Suprapubic skin (tissue), 4 donors: ENCODE data around the gene GTF3C2. TPM values are rescaled to one million over a fixed set of nuclear protein-coding genes. Genes with fewer than 3 reads are reported as not detected.

Experiments
- DNase-seq, 2 donors: peaks; one replicate each; pipeline ENCODE4 v3.0.0-alpha.2; 2019; ENCODE audit warnings: low spot score in 2 of 2
- H3K27ac ChIP-seq: fragments of 200-600 bp; sonication (generic); one replicate; pipeline ENCODE4 v1.5.1; 2019
- H3K27me3 ChIP-seq: fragments of 200-600 bp; sonication (generic); one replicate; pipeline ENCODE4 v1.5.1; 2019
- H3K36me3 ChIP-seq: fragments of 200-600 bp; sonication (generic); one replicate; pipeline ENCODE4 v1.5.1; 2019
- H3K4me1 ChIP-seq: fragments of 200-600 bp; sonication (generic); one replicate; pipeline ENCODE4 v1.5.1; 2019
- H3K4me3 ChIP-seq: fragments of 200-600 bp; sonication (generic); one replicate; pipeline ENCODE4 v1.5.1; 2019; ENCODE audit warnings: mild to moderate bottlenecking
- H3K9me3 ChIP-seq: fragments of 200-600 bp; sonication (generic); one replicate; pipeline ENCODE4 v1.5.1; 2019
- CTCF ChIP-seq, 2 donors: fragments of 200-600 bp in 1 of 2; fragments of 450-650 bp in 1 of 2; sonication (generic) in 1 of 2; IDR thresholded peaks; one replicate each; pipeline ENCODE4 v1.5.1; 2016 to 2019; ENCODE audit warnings: antibody characterized with exemption in 2 of 2, mild to moderate bottlenecking in 1 of 2, moderate library complexity in 1 of 2
- EP300 ChIP-seq: sonication (generic); formaldehyde crosslinking; IDR thresholded peaks from one replicate; pipeline ENCODE4 v1.6.1; 2017; ENCODE audit warnings: antibody characterized with exemption
- POLR2A ChIP-seq, 2 donors: fragments of 450-650 bp; IDR thresholded peaks; one replicate each; pipeline ENCODE4 v1.6.1; 2017; ENCODE audit warnings: antibody characterized with exemption in 2 of 2, mild to moderate bottlenecking in 2 of 2, moderate library complexity in 2 of 2
- POLR2AphosphoS5 ChIP-seq, 3 donors: sonication (generic); formaldehyde crosslinking; IDR thresholded peaks; one replicate each; pipeline ENCODE4 v1.6.1; 2017; ENCODE audit warnings: antibody characterized with exemption in 3 of 3
- WGBS: methylation state at CpG from one replicate; pipeline ENCODE4 v1.1.5; 2018; 5-methylcytosine and 5-hydroxymethylcytosine counted together
- total RNA-seq, 4 donors: library from RNA; depleted of rRNA; stranded (reverse); fragments of >200 nt; gene quantifications; one replicate each; pipeline ENCODE4 v1.1.0, GENCODE V29; 2016

GTF3C2 gene
- total RNA-seq, 4 donors from 2014 or later: 53.8 to 160 (median 75.9) TPM

- H3K4me3 ChIP-seq: no peak overlapping the region
- WGBS: 6% methylated on average over 44 of the region's 75 CpGs
- DNase-seq: no peak
Observed at GRCh38 chr2:27307545-27308358, 48.8 kb downstream of the GTF3C2 start.

GRCh38 chr2:27307287-27307544, 49.3 kb downstream of the GTF3C2 start:
- H3K36me3 ChIP-seq: peaks cover 17% of the 10 kb centered on the region
- H3K4me3 ChIP-seq: no peak overlapping the region
- H3K4me1 ChIP-seq: peaks cover 24% of the 10 kb centered on the region
- DNase-seq: no peak
- H3K27ac ChIP-seq: no peak overlapping the region
- H3K9me3 ChIP-seq: no peaks in the 10 kb centered on the region
- no peak for TF ChIP-seq POLR2AphosphoS5 (IDR thresholded peaks at IDR 0.05)
- no peak for TF ChIP-seq POLR2A (IDR thresholded peaks at IDR 0.05)
- TF ChIP-seq EP300: no peak
- no peak for TF ChIP-seq CTCF (IDR thresholded peaks at IDR 0.05)
- H3K27me3 ChIP-seq: peaks cover 46% of the 10 kb centered on the region
- 18% methylated on average over 6 of the region's 14 CpGs for WGBS

More at GRCh38 chr2:27307545-27308358, 48.8 kb downstream of the GTF3C2 start:
- peaks cover 19% of the 10 kb centered on the region for H3K36me3 ChIP-seq
- no peaks in the 10 kb centered on the region for H3K9me3 ChIP-seq
- TF ChIP-seq POLR2A (IDR thresholded peaks at IDR 0.05) (no peak), CTCF (IDR thresholded peaks at IDR 0.05) (no peak), POLR2AphosphoS5 (IDR thresholded peaks at IDR 0.05) (no peak), EP300 (no peak)
- peaks cover 24% of the 10 kb centered on the region for H3K4me1 ChIP-seq
- H3K27ac ChIP-seq: no peak overlapping the region
- peaks cover 46% of the 10 kb centered on the region for H3K27me3 ChIP-seq

- no peak for DNase-seq
- 0% methylated on average over 4 of the region's 51 CpGs for WGBS
- Histone ChIP-seq H3K27ac (no peak overlapping the region), H3K27me3 (peaks cover 46% of the 10 kb centered on the region), H3K4me3 (peak overlapping the region; percentile 18), H3K36me3 (peaks cover 12% of the 10 kb centered on the region), H3K9me3 (no peaks in the 10 kb centered on the region), H3K4me1 (peaks cover 24% of the 10 kb centered on the region)
- TF ChIP-seq EP300 (no peak), POLR2A (IDR thresholded peaks at IDR 0.05) (no peak), POLR2AphosphoS5 (IDR thresholded peaks at IDR 0.05) (no peak), CTCF (IDR thresholded peaks at IDR 0.05) (no peak)
Observed at GRCh38 chr2:27306573-27307286, 49.8 kb downstream of the GTF3C2 start.

- Histone ChIP-seq H3K27me3 (peaks cover 46% of the 10 kb centered on the region), H3K9me3 (no peaks in the 10 kb centered on the region), H3K4me3 (peak overlapping the region; percentile 18), H3K36me3 (peaks cover 7% of the 10 kb centered on the region), H3K4me1 (peaks cover 24% of the 10 kb centered on the region), H3K27ac (no peak overlapping the region)
- TF ChIP-seq CTCF (IDR thresholded peaks at IDR 0.05) (no peak), POLR2A (IDR thresholded peaks at IDR 0.05) (no peak), EP300 (no peak), POLR2AphosphoS5 (IDR thresholded peaks at IDR 0.05) (no peak)
- no peak for DNase-seq
- 68% methylated on average over 4 of the region's 26 CpGs for WGBS
Observed at GRCh38 chr2:27306136-27306535, 50.4 kb downstream of the GTF3C2 start.

- DNase-seq: no peak
- TF ChIP-seq POLR2AphosphoS5 (IDR thresholded peaks at IDR 0.05): no peak
- TF ChIP-seq CTCF (IDR thresholded peaks at IDR 0.05): no peak
- no peak for TF ChIP-seq POLR2A (IDR thresholded peaks at IDR 0.05)
- no peak for TF ChIP-seq EP300
- Histone ChIP-seq H3K4me1 (peaks cover 24% of the 10 kb centered on the region), H3K9me3 (no peaks in the 10 kb centered on the region), H3K36me3 (peaks cover 7% of the 10 kb centered on the region), H3K4me3 (no peak overlapping the region), H3K27me3 (peaks cover 46% of the 10 kb centered on the region), H3K27ac (no peak overlapping the region)
- 98% methylated on average over 5 of the region's 16 CpGs for WGBS
Observed at GRCh38 chr2:27305516-27305915, 51.0 kb downstream of the GTF3C2 start.
